Osteocyte (in vitro differentiated cells): ENCODE data around the gene NLRP3. TPM values are rescaled to one million over a fixed set of nuclear protein-coding genes. Genes with fewer than 3 reads are reported as not detected.
"Not testable (repeated sequence)": the region's sequence is repeated elsewhere in the genome, so short reads cannot be mapped to it uniquely, and the experiment has no call there.

Experiments used
- DNase-seq: peaks from one replicate; pipeline ENCODE4 v3.0.0; 2021; ENCODE audit warnings: mixed read lengths; ENCODE audit not compliant: unreplicated experiment; ENCODE audit errors: extremely low spot score
- H3K27ac Mint-ChIP-seq: one replicate; pipeline ENCODE4 v1.8.0; 2021; ENCODE audit warnings: mild to moderate bottlenecking, mixed read lengths; ENCODE audit not compliant: unreplicated experiment
- H3K27me3 Mint-ChIP-seq: one replicate; pipeline ENCODE4 v1.8.0; 2021; ENCODE audit warnings: mixed read lengths; ENCODE audit not compliant: unreplicated experiment
- H3K36me3 Mint-ChIP-seq: one replicate; pipeline ENCODE4 v1.8.0; 2021; ENCODE audit warnings: mixed read lengths; ENCODE audit not compliant: unreplicated experiment
- H3K4me1 Mint-ChIP-seq: one replicate; pipeline ENCODE4 v1.8.0; 2021; ENCODE audit warnings: mixed read lengths; ENCODE audit not compliant: unreplicated experiment
- H3K4me3 Mint-ChIP-seq: one replicate; pipeline ENCODE4 v1.8.0; 2021; ENCODE audit warnings: mild to moderate bottlenecking, moderate library complexity, mixed read lengths; ENCODE audit not compliant: unreplicated experiment
- H3K9me3 Mint-ChIP-seq: one replicate; pipeline ENCODE4 v1.8.0; 2021; ENCODE audit warnings: mixed read lengths; ENCODE audit not compliant: unreplicated experiment
- long read RNA-seq: library from polyadenylated mRNA; unstranded; transcript quantifications from one replicate; pipeline ENCODE4 v2.0.0, GENCODE V29; 2021
- total RNA-seq: library from RNA; stranded (reverse); gene quantifications from 2 replicates; pipeline ENCODE4 v1.2.1, GENCODE V29; 2021
- TF ChIP-seq, protein P1 (sequence below): fragments of 200-600 bp; sonication (generic); IDR thresholded peaks from 2 replicates; pipeline ENCODE4 v1.5.0; 2021; ENCODE audit warnings: antibody characterized with exemption, mild to moderate bottlenecking, moderate library complexity

NLRP3 gene
- 0.16 and 0.44 TPM in 2 replicates for total RNA-seq
- long read RNA-seq, partial matches to known transcripts: 0 of 1 reads
- long read RNA-seq, other reads (novel, unspliced or antisense): 1 of 1 reads

DNA sequence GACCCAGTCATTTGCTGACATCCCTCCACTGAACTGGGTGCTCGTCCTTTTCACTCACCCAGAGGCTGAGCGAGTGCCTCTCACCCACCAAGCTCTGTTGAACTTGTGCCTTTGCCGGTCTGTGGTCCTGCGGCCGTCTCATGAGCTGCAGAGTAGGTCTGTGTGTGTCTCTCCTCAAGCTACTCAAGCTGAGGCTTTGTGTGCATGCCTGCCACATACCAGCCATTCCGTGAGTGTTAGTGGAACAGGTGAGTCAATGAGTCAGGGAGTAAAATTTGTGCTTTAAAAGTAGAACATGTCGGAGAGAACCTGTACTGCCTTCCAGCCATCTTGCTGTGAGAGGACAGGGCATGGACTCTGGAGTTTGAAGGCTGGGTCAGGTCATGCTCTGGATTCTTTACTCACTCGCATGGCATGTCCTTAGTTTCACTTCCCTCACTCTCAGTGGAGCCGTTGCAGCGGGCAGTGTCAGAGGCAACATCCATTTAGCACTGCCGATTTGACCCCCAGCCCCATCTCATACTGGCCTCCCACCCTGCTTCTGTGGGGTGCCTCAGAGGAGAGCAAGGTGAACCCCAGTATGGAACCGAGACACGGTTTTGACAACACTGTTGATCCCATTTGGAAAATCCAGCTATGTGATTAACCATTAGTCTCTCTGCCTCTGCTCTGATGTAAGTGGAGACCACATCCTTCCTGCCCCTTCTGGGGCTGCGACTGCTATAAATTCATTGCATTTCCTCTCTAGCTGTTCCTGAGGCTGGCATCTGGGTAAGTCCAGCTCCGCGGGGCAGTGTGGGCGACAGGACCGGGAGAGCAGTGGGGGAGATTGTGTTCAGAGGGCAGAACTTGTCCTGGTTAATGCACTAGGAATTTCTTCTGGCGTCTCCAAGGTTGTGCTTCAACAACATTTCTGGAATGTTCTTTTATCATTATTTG is at the start of gene NLRP3:
Gene NLRP3 (plus strand): TSS at position 751 of the 939 bp plus-strand sequence. CDS start 2,628 bp downstream, outside the sequence.
- Mint-ChIP-seq H3K9me3 (no peaks in the 10 kb centered on the region), H3K27me3 (peaks cover 8% of the 10 kb centered on the region), H3K27ac (no peak within 1 kb of the TSS), H3K4me1 (no peaks in the 10 kb centered on the region), H3K36me3 (no peaks in the 10 kb centered on the region), H3K4me3 (no peak within 1 kb of the TSS)
- DNase-seq: no peak
- TF ChIP-seq, protein P1, sequence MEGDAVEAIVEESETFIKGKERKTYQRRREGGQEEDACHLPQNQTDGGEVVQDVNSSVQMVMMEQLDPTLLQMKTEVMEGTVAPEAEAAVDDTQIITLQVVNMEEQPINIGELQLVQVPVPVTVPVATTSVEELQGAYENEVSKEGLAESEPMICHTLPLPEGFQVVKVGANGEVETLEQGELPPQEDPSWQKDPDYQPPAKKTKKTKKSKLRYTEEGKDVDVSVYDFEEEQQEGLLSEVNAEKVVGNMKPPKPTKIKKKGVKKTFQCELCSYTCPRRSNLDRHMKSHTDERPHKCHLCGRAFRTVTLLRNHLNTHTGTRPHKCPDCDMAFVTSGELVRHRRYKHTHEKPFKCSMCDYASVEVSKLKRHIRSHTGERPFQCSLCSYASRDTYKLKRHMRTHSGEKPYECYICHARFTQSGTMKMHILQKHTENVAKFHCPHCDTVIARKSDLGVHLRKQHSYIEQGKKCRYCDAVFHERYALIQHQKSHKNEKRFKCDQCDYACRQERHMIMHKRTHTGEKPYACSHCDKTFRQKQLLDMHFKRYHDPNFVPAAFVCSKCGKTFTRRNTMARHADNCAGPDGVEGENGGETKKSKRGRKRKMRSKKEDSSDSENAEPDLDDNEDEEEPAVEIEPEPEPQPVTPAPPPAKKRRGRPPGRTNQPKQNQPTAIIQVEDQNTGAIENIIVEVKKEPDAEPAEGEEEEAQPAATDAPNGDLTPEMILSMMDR: no peak

- not testable (repeated sequence) for H3K4me3 Mint-ChIP-seq, H3K36me3 Mint-ChIP-seq, DNase-seq, H3K9me3 Mint-ChIP-seq, H3K27ac Mint-ChIP-seq, H3K27me3 Mint-ChIP-seq
- peaks cover 10% of the 10 kb centered on the region for H3K4me1 Mint-ChIP-seq
Observed at GRCh38 chr1:247366345-247366744, 49.6 kb upstream of the NLRP3 start.

DNA sequence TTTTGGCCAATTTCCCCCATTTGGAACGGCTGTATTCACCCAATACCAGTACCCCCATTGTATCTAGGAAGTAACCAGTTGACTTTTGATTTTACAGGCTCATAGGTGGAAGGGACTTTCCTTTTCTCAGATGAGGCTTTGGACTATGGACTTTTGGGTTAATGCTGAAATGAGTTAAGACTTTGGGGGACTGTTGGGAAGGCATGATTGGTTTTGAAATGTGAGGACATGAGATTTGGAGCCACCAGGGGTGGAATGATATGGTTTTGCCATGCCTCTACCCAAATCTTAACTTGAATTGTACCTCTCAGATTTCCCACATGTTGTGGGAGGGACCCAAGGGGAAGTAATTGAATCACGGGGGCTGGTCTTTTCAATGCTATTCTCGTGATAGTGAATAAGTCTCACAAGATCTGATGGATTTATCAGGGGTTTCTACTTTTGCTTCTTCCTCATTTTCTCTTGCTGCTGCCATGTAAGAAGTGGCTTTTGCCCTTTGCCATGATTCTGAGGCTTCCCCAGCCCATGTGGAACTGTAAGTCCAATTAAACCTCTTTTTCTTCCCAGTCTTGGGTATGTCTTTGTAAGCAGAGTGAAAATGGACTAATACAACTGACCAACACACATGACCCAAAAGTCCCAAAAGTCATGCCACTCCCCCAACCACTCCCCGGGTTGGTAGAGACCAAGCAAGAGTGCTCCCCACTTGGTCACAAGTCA is 48.9 kb upstream of the NLRP3 start:
- Mint-ChIP-seq H3K4me1 (peaks cover 8% of the 10 kb centered on the region), H3K27me3 (peaks cover 4% of the 10 kb centered on the region), H3K9me3 (no peaks in the 10 kb centered on the region)

GRCh38 chr1:247367786-247368422 is 48.1 kb upstream of the NLRP3 start:
- no peaks in the 10 kb centered on the region for H3K36me3 Mint-ChIP-seq
- H3K4me1 Mint-ChIP-seq: peaks cover 11% of the 10 kb centered on the region
- H3K4me3 Mint-ChIP-seq: no peak overlapping the region
- H3K27me3 Mint-ChIP-seq: peaks cover 4% of the 10 kb centered on the region
- no peak overlapping the region for H3K27ac Mint-ChIP-seq
- DNase-seq: no peak
- H3K9me3 Mint-ChIP-seq: no peaks in the 10 kb centered on the region
- TF ChIP-seq, protein P1: no peak

More for the DNA sequence above, 48.9 kb upstream of the NLRP3 start:
- Mint-ChIP-seq H3K36me3 (no peaks in the 10 kb centered on the region), H3K4me3 (no peak overlapping the region), H3K27ac (peak overlapping the region; percentile 32)
- TF ChIP-seq, protein P1: no peak
- no peak for DNase-seq

- no peaks in the 10 kb centered on the region for H3K36me3 Mint-ChIP-seq
- H3K4me3 Mint-ChIP-seq: no peak overlapping the region
- H3K27me3 Mint-ChIP-seq: peaks cover 4% of the 10 kb centered on the region
- H3K27ac Mint-ChIP-seq: no peak overlapping the region
- no peak for DNase-seq
- TF ChIP-seq, protein P1: no peak
- no peaks in the 10 kb centered on the region for H3K9me3 Mint-ChIP-seq
- peaks cover 11% of the 10 kb centered on the region for H3K4me1 Mint-ChIP-seq
Observed at GRCh38 chr1:247368490-247369145, 47.4 kb upstream of the NLRP3 start.
